PFSK-1 (cell line): ENCODE results near the gene BCO1.

Source experiments
- POLR2AphosphoS5 ChIP-seq: IDR thresholded peaks from 2 replicates; pipeline ENCODE4 v1.6.1; 2012; ENCODE audit warnings: low read depth, mild to moderate bottlenecking, control low read depth, low read length, moderate library complexity
- TF ChIP-seq, protein P1 (sequence below), 2 experiments: IDR thresholded peaks; 2 replicates each; pipeline versions ENCODE4 v1.6.1 to v1.8.0; 2011 to 2012; ENCODE audit warnings: low read depth in 2 of 2, low read length in 2 of 2, control low read depth in 1 of 2, inconsistent platforms in 1 of 2, mild to moderate bottlenecking in 1 of 2, moderate library complexity in 1 of 2; ENCODE audit not compliant: insufficient read depth in 1 of 2

DNA sequence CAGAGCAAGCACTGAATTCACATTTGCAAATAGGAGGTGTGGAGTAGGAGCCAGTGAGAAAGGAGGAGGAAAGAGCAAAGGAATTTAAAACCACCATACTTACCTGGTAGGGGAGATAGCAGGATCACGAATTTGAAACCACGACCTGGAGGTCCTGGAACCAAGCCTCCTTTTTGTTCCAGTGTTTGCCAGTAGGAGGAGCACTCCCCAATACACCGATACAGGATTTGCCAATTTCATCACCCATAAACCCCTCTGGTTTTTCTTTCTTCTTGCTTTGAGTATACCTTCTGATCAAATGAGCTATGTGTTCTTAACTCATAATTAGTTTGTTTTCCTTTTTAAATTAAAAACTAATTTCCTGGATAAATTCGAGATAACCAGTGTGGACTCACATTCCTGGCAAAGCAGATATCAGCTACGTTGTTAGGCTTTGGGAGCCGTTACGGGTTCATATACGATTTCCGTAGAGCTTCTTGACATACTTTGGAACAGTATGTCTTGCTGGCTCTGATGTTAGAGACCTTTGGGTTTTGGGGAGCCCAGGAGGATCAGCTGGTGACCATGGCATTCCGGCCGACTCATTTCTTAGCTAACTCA, 22.7 kb downstream of the BCO1 start:
- TF ChIP-seq POLR2AphosphoS5: no peak
- TF ChIP-seq, protein P1, sequence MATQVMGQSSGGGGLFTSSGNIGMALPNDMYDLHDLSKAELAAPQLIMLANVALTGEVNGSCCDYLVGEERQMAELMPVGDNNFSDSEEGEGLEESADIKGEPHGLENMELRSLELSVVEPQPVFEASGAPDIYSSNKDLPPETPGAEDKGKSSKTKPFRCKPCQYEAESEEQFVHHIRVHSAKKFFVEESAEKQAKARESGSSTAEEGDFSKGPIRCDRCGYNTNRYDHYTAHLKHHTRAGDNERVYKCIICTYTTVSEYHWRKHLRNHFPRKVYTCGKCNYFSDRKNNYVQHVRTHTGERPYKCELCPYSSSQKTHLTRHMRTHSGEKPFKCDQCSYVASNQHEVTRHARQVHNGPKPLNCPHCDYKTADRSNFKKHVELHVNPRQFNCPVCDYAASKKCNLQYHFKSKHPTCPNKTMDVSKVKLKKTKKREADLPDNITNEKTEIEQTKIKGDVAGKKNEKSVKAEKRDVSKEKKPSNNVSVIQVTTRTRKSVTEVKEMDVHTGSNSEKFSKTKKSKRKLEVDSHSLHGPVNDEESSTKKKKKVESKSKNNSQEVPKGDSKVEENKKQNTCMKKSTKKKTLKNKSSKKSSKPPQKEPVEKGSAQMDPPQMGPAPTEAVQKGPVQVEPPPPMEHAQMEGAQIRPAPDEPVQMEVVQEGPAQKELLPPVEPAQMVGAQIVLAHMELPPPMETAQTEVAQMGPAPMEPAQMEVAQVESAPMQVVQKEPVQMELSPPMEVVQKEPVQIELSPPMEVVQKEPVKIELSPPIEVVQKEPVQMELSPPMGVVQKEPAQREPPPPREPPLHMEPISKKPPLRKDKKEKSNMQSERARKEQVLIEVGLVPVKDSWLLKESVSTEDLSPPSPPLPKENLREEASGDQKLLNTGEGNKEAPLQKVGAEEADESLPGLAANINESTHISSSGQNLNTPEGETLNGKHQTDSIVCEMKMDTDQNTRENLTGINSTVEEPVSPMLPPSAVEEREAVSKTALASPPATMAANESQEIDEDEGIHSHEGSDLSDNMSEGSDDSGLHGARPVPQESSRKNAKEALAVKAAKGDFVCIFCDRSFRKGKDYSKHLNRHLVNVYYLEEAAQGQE (IDR thresholded peaks at IDR 0.05; ENCODE audit: insufficient read depth in 1 of 2, low read depth in 2 of 2, low read length in 2 of 2): no peak
